GM23338 (cell line): Measurements from ENCODE around the gene CNTNAP2. TPM values are rescaled to one million over a fixed set of nuclear protein-coding genes. Genes with fewer than 3 reads are reported as not detected.

Source experiments
- ATAC-seq: fragments of 200-7000 bp; cut with Tn5 transposase; 3 replicates; pipeline ENCODE4 v1.9.1; 2020
- DNase-seq: peaks from one replicate; pipeline ENCODE4 v3.0.0-alpha.2; 2015; ENCODE audit warnings: low spot score
- H2AFZ ChIP-seq: fragments of 200-600 bp; sonication (generic); 2 replicates; pipeline ENCODE4 v1.8.0; 2016; ENCODE audit warnings: antibody characterized with exemption, mild to moderate bottlenecking, moderate library complexity
- H3F3A ChIP-seq: fragments of 200-600 bp; sonication (generic); replicated peaks from 2 replicates; pipeline ENCODE4 v1.8.0; 2017; ENCODE audit warnings: antibody characterized with exemption, mixed run types, low read depth
- H3K27ac ChIP-seq: fragments of 200-600 bp; sonication (generic); 2 replicates; pipeline ENCODE4 v1.6.1; 2016; ENCODE audit warnings: low read depth
- H3K27me3 ChIP-seq: fragments of 200-600 bp; sonication (generic); 2 replicates; pipeline ENCODE4 v1.8.0; 2016; ENCODE audit warnings: mild to moderate bottlenecking, mixed run types, moderate library complexity; ENCODE audit not compliant: insufficient read depth
- H3K36me3 ChIP-seq: fragments of 200-600 bp; sonication (generic); 2 replicates; pipeline ENCODE4 v1.8.0; 2016; ENCODE audit warnings: mild to moderate bottlenecking; ENCODE audit not compliant: insufficient read depth
- H3K4me1 ChIP-seq: fragments of 200-600 bp; sonication (generic); 2 replicates; pipeline ENCODE4 v1.8.0; 2016; ENCODE audit warnings: mild to moderate bottlenecking, moderate library complexity; ENCODE audit not compliant: insufficient read depth
- H3K4me2 ChIP-seq: fragments of 200-600 bp; sonication (generic); 2 replicates; pipeline ENCODE4 v1.7.1; 2017; ENCODE audit warnings: mixed run types
- H3K4me3 ChIP-seq: fragments of 200-600 bp; sonication (generic); 2 replicates; pipeline ENCODE4 v1.6.1; 2016; ENCODE audit warnings: mixed run types
- H3K79me2 ChIP-seq: fragments of 200-600 bp; sonication (generic); replicated peaks from 2 replicates; pipeline ENCODE4 v1.8.0; 2017; ENCODE audit warnings: mild to moderate bottlenecking; ENCODE audit not compliant: insufficient read depth
- H3K9me2 ChIP-seq: fragments of 200-600 bp; sonication (generic); 2 replicates; pipeline ENCODE4 v1.8.0; 2017; ENCODE audit not compliant: insufficient read depth
- H4K20me1 ChIP-seq: fragments of 200-600 bp; sonication (generic); replicated peaks from 2 replicates; pipeline ENCODE4 v1.8.0; 2017; ENCODE audit warnings: mild to moderate bottlenecking; ENCODE audit not compliant: insufficient read depth
- H3K27ac Mint-ChIP-seq: 2 replicates; pipeline ENCODE4 v1.8.0; 2020; ENCODE audit warnings: inconsistent platforms, mild to moderate bottlenecking, moderate library complexity, mixed read lengths
- H3K27me3 Mint-ChIP-seq: 3 replicates; pipeline ENCODE4 v1.8.0; 2022; ENCODE audit warnings: low read depth, mild to moderate bottlenecking, moderate library complexity, mixed read lengths, inconsistent platforms; ENCODE audit not compliant: insufficient read depth, poor library complexity
- H3K36me3 Mint-ChIP-seq: 3 replicates; pipeline ENCODE4 v1.8.0; 2021; ENCODE audit warnings: low read depth, mild to moderate bottlenecking, inconsistent platforms, moderate library complexity, mixed read lengths
- H3K4me1 Mint-ChIP-seq: 3 replicates; pipeline ENCODE4 v1.8.0; 2020; ENCODE audit warnings: mild to moderate bottlenecking, inconsistent platforms, mixed read lengths
- H3K4me3 Mint-ChIP-seq: 3 replicates; pipeline ENCODE4 v1.8.0; 2021; ENCODE audit warnings: moderate library complexity, mild to moderate bottlenecking, inconsistent platforms, mixed read lengths
- H3K9me3 Mint-ChIP-seq: 3 replicates; pipeline ENCODE4 v1.8.0; 2020; ENCODE audit warnings: moderate library complexity, mild to moderate bottlenecking, inconsistent platforms, mixed read lengths
- CREB1 ChIP-seq: fragments of 250-450 bp; sonication (Bioruptor Pico); IDR thresholded peaks from 2 replicates; pipeline ENCODE4 v1.5.0; 2020; ENCODE audit warnings: low read depth, mild to moderate bottlenecking, moderate library complexity
- ETS1 ChIP-seq: IDR thresholded peaks from 2 replicates; pipeline ENCODE4 v1.6.1; 2016; ENCODE audit warnings: antibody characterized with exemption
- EZH2 ChIP-seq: fragments of 200-600 bp; sonication (generic); IDR thresholded peaks from one replicate; pipeline ENCODE4 v1.8.0; 2017; ENCODE audit warnings: antibody characterized with exemption, mild to moderate bottlenecking, low read depth; ENCODE audit not compliant: unreplicated experiment
- EZH2phosphoT487 ChIP-seq: fragments of 200-600 bp; sonication (generic); IDR thresholded peaks from one replicate; pipeline ENCODE4 v1.8.1; 2018; ENCODE audit warnings: antibody characterized with exemption; ENCODE audit not compliant: unreplicated experiment
- NANOG ChIP-seq: IDR thresholded peaks from 2 replicates; pipeline ENCODE4 v1.6.1; 2016; ENCODE audit warnings: antibody characterized with exemption, borderline replicate concordance
- STAT1 ChIP-seq: IDR thresholded peaks from one replicate; pipeline ENCODE4 v1.6.1; 2016; ENCODE audit warnings: antibody characterized with exemption; ENCODE audit not compliant: unreplicated experiment
- ZNF462 ChIP-seq: fragments of 250-450 bp; sonication (Bioruptor Pico); IDR thresholded peaks from 2 replicates; pipeline ENCODE4 v1.5.0; 2020; ENCODE audit warnings: mild to moderate bottlenecking, moderate library complexity
- polyA plus RNA-seq: library from polyadenylated mRNA; unstranded; fragments of >200 nt; fragmentation: Nextera tagmentation; extraction: Ambion mirVana; gene quantifications from 2 replicates; pipeline ENCODE4 v1.2.1, GENCODE V29; 2016
- total RNA-seq: library from RNA; depleted of rRNA; stranded (reverse); fragments of >200 nt; shearing (Covaris generic); gene quantifications from 2 replicates; pipeline ENCODE4 v1.2.3, GENCODE V29; 2014

Gene CNTNAP2
- total and polyA plus RNA-seq, 2 experiments from 2014 or later: 38.2 to 61.3 TPM

- Mint-ChIP-seq H3K9me3 (peaks cover 52% of the 10 kb centered on the region), H3K4me3 (no peak overlapping the region), H3K36me3 (peaks cover 26% of the 10 kb centered on the region; the same call in 2 of the 3 replicates), H3K27me3 (no peaks in the 10 kb centered on the region), H3K4me1 (no peaks in the 10 kb centered on the region), H3K27ac (no peak overlapping the region)
- Histone ChIP-seq H3K4me2 (no peak overlapping the region), H3K4me1 (no peaks in the 10 kb centered on the region), H3K36me3 (peaks cover 4% of the 10 kb centered on the region; the same call in 1 of the 2 replicates), H3K9me2 (no peaks in the 10 kb centered on the region), H3K27ac (no peak overlapping the region), H3F3A (no peaks in the 10 kb centered on the region), H4K20me1 (no peaks in the 10 kb centered on the region), H2AFZ (no peak overlapping the region), H3K27me3 (no peaks in the 10 kb centered on the region), H3K4me3 (no peak overlapping the region), H3K79me2 (no peaks in the 10 kb centered on the region)
- TF ChIP-seq ZNF462 (CRISPR knock-in tag) (no peak), STAT1 (no peak), EZH2phosphoT487 (no peak), NANOG (no peak), CREB1 (CRISPR knock-in tag) (no peak), EZH2 (no peak), ETS1 (no peak)
- ATAC-seq (no peak), DNase-seq (no peak)
These were observed 1424.1 kb downstream of the CNTNAP2 start for GRCh38 chr7:147540743-147541142.
